ENCODE measurements around the gene INSL3. TPM values are rescaled to one million over a fixed set of nuclear protein-coding genes. Genes with fewer than 3 reads are reported as not detected.
"Not testable (repeated sequence)": the region's sequence is repeated elsewhere in the genome, so short reads cannot be mapped to it uniquely, and the experiment has no call there.

Gene INSL3
- polyA plus RNA-seq, 5 donors = 0.28 TPM; not detected in 4

DNA sequence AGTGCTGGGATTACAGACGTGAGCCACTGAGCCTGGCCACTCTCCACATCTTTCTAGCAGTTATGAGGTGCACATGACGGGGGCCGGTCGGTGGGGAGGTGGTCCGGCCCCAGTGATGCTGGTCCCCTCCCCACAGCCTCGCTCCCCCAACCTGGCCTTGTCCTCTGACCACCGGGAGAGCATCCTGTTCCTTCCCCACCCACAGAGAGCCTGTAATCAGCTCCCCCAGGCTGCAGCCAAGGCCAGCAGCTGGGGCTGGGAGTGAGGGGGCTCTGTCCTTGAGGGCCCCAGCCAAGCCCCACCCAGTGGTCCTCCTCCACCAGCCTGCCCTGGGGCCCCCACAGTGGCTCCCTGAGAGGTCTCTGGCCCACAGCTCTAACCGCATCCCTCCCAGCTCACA, 3.0 kb upstream of the INSL3 start:
- DNase-seq = no peak

DNA sequence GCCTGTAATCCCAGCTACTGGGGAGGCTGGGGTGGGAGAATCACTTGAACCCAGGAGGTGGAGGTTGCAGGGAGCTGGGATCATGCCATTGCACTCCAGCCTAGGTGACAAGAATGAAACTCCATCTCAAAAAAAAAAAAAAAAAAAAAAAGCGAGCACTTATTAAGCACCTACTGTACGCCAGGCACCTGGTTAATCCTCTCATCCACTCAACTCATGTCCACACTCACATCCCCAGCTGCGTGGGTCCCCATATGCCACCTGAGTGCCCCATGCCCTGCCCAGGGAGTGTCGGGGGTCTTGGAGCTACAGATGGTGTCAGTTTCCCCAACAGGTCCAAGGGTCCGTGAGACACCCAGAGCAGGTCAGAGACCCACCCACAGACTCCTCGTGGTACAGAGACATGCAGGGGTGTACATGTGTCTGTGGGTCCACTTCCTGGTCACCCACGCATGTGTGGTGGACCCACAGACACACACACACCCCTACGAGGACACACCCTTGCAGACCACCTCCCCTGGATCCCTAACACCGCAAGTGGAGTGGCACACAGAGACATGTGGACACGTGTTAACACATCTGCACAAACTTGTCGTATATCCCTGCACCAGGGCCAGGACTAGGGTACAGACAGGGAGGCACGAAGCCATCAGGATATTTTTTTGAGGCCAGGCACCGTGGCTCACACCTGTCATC, 3.5 kb downstream of the INSL3 start:
- no peak for DNase-seq

DNA sequence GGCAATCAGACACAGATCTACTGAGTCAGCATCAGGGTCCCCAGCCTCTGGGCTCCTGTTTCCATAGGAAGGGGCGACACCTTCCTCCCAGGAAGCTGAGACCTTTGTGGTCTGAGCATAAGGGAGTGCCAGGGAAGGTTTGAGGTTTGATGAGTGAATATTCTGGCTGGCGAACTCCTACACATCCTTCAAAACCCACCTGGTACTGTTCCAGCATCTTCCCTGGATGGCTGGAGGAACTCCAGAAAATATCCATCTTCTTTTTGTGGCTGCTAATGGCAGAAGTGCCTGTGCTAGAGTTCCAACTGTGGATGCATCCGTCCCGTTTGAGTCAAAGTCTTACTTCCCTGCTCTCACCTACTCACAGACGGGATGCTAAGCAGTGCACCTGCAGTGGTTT, 9.2 kb downstream of the INSL3 start:
- DNase-seq = no peak

DNA sequence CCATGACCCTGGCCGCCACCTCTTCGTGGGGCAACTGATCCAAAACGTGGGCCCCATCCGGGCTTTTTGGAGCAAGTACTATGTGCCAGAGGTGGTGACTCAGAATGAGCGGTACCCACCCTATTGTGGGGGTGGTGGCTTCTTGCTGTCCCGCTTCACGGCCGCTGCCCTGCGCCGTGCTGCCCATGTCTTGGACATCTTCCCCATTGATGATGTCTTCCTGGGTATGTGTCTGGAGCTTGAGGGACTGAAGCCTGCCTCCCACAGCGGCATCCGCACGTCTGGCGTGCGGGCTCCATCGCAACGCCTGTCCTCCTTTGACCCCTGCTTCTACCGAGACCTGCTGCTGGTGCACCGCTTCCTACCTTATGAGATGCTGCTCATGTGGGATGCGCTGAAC, 9.6 kb downstream of the INSL3 start:
- DNase-seq = no peak

DNA sequence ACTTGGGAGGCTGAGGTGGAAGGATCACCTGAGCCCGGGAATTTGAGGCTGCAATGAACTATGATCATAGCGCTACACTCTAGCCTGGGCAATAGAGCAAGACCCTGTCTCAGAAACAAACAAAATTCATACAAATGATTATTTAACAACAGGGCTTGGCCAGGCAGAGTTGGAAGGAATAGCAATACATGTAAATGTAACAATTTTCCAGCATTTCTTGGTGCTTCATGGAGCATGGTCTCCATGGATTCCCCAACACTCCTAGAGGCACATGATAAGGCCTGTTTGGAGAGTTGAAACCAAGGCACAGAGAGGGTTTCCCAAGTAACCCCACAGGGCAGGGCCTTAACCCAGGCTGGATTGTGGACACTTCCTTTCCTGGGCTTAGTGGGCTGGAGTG, 10.2 kb downstream of the INSL3 start:
- no peak for DNase-seq

DNA sequence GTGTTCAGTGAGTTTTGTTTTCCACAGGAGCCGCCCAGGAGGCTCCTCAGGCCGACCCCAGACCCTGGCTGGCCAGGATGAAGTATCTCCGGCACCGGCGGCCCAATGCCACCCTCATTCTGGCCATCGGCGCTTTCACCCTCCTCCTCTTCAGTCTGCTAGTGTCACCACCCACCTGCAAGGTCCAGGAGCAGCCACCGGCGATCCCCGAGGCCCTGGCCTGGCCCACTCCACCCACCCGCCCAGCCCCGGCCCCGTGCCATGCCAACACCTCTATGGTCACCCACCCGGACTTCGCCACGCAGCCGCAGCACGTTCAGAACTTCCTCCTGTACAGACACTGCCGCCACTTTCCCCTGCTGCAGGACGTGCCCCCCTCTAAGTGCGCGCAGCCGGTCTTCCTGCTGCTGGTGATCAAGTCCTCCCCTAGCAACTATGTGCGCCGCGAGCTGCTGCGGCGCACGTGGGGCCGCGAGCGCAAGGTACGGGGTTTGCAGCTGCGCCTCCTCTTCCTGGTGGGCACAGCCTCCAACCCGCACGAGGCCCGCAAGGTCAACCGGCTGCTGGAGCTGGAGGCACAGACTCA, 13.5 kb downstream of the INSL3 start:
- no peak for DNase-seq

DNA sequence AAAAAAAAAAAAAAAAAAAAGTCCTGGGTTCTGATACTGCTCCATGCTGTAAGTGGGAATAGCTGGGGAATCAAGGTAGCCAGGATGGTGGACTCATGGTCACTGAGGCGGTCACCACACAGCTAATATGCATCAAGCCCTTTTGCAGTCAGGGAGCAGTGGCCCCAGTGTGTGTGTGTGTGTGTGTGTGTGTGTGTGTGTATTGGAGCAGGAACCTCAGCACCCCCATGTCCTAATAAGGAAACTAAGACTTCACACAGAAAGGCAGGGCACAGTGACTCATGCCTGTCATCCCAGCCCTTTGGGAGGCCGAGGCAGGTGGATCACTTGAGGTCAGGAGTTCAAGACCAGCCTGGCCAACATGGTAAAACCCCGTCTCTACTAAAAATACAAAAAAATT, 14.4 kb downstream of the INSL3 start:
- no peak for DNase-seq

DNA sequence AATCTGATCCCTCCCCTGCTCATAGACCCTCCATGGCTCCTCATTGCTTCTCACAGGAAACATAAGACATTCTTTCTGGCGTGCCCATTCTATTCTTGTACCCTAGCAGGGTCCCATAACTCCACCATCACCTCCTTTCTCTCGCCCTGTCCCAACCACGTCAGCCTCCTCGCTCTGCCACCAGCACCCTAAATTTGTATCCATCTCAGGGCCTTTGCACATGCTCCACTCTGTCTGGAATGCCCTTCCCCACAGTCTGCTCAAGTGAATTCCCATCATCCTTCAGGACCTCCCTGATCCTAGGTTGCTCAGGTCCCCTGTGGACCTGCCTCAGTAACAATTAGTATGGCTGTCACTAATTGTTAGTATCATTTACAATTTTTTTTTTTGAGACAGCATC, 15.9 kb downstream of the INSL3 start:
- DNase-seq = no peak

DNA sequence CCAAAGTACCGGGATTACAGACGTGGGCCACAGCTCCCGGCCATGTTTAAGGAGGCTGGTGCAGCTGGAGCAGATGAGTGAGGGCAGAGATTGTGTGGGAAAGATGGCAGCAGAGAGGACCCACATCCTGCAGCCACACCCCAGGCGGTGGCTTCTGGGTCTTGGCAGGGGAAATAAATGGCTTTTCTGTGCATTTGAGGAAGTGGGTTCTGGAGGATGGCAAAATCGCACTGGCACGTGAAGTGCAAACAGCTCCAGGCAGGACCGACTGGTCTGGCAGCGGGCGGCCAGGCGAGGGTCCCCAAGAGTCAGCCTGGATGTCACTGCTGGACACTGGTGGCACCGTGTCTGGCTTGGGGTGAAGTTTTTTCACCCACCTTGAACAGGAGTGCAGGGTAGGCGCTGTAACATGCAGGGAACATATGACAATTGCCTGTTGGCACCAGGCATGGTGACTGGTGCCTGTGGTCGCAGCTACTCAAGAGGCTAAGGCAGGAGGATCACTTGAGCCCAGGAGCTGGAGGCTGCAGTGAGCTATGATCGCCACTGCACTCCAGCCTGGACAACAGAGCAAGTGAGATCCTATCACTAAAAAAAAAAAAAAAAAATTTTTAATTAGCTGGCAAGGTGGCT, 17.9 kb downstream of the INSL3 start:
- DNase-seq = no peak

DNA sequence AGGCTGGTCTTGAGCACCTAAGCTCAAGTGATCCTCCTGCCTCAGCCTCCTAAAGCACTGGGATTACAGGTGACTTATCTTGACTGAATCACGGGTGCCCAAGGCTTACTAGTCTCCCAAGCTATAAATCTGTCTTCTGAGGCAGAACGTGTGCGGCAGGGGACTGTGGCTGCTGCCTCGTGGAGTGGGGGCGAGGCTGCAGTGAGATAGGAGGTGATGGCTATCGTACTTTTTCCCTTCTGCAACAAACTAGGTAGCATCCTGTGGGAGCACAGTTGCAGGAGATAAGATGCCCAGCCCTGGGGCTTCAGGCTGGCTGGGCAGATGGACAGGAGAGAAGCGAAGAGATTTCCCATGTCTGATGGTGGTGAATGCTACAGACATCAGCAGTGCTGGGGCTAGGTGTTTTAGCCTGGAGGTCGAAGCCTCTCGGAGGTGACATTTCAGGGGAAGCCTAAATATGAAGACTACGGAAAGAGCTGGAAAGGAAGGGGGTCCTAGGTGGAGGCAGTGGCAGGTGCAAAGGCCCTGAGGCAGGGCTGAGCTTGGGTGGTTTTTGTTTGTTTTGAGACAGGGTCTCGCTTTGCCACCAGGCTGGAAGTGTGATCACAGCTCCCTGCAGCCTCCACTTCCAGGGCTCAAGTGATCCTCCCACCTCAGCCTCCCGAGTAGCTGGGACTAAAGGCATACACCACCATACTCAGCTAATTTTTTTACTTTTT, 19.0 kb downstream of the INSL3 start:
- DNase-seq = no peak

DNA sequence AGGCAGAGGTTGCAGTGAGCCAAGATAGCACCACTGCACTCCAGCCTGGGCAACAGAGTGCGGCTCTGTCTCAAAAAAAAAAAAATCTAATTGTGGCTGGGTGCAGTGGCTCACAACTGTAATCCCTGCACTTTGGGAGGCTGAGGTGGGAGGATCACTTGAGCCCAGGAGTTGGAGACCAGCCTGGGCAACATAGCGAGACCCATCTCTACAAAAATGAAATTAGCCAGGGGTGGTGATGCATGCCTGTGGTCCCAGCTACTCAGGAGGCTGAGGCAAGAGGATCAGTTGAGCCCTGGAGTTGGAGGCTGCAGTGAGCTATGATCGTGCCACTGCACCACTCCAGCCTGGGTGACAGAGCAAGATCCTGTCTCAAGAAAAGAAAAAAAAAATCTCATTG, 22.7 kb downstream of the INSL3 start:
- not testable (repeated sequence) for DNase-seq

DNA sequence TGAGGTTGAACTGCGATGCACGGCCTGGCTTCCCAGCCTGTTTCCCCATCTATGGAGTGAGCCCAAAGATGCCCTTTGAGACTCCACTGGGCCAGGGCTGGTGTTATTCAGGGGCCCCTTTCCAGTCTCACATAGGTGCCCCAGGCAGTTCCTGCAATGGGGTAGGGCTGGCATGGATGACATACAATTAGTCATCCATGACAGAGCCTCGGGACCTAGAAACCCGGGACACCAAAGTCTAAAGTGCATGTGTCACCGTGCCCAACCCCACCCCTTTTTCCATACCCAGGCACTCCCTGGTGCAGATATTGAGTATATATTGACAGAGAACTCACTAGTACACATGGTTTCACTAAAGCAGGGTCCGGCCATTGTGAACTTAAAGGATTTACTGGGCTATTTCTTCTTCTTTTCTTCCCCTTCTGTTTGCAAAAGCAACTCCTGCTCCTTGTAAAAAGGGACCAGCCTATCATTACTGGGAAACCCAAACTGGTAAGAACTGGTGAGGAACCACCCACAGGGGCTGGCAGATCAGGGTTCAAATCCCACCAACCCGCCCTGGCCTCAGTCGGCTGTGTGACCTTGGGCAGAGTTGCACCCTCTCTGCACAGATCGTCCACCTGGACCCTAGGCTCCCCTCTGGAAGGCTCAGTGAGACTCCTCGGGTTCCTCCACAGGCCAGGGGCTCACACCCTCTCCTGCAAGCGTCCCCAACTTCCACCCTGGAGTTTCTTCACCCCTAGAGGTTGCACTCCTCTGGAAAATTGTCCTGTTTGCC, 23.7 kb downstream of the INSL3 start:
- DNase-seq = no peak

DNA sequence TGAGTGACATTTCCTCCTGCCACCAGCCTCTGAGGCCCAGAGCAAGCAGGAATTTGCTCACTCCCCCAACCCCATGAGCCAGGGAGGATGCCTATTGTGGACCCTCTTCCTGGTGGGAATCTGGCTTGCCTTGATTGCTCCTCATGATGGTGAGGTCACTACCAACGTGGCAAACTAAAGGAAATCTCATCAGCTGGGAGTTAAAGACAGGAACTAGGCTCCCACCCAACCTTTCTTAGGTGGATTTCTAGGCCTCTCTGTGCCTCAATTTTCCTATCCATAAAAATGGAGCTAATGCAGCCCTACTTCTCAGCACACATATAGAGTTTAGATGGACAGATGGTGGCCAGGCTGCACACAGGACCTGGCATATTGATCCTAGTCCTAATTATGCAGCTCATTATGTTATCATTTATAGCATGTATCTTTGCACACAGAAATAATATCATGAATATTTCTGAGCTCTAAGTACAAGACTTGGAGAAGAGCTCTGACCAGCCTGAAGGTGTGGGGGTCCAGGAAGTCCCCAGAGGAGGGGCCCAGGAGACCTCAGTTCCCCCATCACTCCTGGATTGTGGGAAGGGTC, 24.4 kb downstream of the INSL3 start:
- DNase-seq = no peak

DNA sequence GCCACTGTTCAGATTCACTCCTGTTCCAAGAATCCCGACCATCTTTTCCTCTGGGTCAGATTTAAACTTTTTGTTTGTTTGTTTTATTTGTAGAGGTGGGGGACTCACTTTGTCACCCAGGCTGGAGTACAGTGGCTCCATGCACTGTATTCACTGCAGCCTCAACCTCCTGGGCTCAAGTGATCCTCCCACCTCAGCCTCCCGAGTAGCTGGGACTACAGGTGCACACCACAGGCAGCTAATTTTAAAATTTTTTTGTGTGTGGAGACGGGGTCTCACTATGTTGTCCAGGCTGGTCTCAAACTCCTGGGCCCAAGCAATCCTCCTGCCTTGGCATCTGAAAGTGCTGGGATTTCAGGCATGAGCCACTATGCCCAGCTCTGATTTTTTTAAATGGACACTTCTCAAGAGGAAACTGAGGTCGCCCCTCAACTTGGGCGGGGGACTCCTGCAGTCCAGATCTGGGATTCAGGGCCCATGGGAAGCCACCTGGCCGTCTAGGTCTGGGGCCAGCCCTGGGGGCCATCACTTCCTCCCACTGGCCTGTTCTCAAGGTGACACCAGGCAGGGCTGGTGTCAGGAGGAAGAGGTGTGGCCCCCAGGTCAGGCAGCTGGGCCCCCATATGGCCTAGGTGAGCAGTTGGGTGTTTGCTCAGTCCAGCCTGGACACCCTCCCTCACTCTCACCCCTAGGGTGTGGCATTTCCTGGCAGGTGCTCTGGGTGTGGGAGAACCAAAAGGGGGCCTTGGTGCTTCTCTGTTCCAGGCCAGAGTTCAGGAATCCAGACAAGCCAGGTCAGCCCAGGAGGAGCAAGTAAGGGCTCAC, 25.1 kb downstream of the INSL3 start:
- DNase-seq = no peak

DNA sequence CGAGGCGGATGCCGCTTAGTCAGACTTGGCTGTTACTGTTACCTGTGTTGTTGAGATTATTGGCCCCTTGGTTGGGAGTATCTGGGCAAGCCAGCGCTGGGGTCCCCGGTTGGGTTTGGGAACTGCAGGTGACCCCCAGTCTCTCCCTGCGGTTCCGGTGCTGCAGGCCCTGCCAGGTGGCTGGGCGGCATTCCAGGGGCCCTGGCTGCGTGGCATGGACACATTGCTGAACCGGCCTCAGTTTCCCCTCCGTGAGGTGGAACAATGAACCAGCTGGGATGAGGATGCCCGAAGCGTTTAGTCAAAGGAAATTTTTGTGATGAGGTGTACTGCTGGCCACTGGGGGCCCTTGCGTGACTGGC, 25.8 kb downstream of the INSL3 start:
- DNase-seq = no peak

DNA sequence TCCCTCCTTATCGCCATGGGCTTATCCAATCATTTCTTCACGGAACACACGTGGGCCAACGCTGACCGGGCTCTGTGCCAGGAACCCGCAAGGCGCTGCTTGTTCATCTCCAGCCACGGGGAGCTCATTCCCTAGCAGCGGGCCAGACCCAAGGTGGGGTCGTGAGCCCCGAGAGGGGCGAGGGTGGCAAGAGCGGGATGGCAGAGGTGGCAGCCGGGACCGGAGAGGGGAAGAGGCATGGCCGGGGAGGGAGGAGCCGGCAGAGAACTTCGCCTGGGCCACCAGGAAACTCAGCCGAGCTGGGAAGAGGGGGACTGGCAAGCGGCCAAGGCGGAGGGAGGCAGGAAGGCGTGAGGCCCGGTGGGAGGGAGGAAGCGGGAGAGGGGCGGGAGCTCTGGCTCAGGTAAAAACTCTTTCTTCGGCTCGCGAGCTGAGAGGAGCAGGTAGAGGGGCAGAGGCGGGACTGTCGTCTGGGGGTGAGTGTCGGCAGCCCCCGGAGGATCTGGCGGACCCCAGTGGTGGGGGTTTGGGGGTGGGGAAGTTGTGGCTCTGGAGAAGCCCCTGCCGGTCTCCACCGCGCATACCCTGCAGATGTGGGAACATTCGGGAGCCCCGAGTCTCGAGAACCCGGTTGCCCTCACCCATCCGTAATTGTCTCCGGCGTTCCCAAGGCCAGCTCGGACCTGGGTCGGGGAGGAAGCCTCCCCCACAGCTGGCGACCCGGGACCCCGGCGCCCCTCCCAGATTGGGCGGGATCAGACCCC, 26.4 kb downstream of the INSL3 start, which contains the start of gene B3GNT3:
TSS of gene B3GNT3 (plus strand) at position 408 of the 764 bp plus-strand sequence. CDS start 12,670 bp downstream, outside the sequence.
- DNase-seq = no peak

DNA sequence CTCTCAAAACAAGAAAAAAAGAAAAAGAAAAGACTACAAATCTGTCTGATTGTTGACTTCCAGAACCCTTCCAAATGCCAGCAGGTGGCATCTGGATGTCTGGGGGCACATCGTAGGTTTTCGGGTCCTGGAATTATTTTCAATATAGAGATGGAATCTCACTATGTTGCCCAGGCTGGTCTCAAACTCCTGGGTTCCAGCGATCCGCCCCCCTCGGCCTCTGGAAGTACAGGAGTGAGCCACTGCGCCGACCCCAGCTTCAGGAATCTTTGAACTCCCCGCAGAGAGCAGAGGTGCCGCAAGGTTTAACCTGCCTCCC, 26.9 kb downstream of the INSL3 start:
- DNase-seq = no peak

DNA sequence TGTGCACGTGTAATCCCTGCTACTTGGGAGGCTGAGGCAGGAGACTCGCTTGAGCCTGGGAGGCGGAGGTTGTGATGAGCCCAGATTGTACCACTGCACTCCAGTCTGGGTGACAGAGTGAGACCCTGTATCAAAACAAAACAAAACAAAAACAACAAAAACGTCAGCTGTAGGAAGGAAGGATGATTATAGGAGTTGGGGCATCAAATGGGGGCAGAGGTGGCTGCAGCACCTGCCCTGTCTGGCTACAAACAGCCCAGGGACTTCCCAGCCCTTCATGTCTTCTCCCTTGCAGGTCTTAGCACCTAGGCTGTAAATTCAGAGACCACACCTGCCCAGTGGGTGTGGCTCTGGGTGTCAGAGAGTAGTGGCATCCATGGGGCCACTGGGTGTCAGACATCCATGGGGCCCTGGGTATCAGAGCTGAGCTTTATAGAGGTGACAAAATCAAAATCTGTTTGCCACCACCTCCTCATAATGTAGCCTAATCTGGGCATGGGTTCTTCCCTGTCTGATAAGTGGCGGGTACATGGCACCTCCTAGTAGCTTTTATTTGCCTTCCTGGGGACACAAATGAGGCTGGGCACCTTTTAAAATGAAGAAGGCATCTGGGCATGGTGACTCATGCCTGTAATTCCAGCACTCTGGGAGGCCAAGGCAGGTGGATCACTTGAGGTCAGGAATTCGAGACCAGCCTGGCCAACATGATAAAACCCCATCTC, 31.1 kb downstream of the INSL3 start:
- DNase-seq = no peak

DNA sequence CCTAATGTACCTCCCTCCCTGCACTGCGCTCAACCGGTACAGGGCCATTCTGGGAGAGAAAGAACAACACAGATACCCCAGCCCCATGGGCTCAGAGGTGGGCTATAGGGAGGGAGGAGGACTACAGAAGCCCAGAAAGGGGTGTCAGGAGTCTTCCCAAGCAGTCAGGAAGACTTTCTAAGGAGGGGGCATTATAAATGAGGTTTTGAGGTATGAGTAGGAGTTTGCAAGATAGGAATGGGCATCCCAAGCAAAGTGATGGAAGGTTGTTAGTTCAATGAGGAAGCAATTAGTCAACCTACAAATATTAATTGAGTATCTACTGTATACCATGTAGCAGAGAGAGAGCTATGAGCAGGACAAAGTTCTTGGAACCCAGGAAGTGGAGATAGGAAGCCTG, 32.7 kb downstream of the INSL3 start:
- no peak for DNase-seq

Data from right lung (tissue), 5 donors.